ENCODE data around the gene VAC14.

Gene VAC14

DNA sequence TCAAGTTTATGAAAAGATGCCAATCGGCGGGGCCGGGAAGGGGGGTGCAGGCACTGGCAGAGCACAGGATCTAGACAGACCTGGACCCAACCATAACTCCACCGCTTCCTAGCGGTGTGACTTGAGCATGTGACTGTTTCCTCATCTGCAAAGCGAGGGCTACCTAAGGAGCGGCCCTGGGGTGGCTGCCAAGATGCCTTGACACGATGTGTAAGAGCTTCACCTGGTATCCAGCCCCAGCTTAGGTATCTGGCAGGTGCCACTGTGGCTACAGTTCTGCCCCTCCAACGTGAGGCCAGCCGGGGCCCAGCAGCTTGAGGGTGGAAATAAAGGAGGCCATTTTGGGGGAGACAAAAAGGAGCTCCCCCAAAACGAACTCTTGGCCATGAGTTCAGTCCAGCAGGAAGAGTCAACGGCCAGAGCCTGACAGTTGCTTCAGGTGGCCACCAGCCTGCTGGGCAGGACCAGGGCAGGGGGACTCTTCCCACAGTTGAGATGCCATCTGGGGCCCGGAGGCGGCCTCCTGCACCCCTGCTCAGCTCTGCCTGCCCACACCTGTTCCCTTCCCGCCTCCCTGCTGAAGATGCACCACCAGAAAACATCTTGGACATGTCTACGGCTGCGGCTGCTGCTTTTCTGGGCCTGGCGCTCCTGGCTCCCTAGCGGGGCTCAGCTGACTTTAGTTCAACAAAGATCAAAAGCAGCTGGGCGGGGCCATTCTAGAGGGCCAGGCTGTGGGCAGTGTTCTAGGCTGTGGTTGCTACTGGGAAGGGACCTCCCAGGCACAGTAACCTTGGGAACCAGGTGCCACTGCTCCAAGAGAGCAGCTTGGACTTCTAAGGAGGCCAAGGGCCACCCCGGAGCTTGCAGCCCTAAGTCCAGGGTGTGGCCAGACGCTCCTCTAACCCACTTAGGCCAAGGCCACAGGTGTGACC, 111.7 kb downstream of the VAC14 start:
- DNase-seq = no peak

DNA sequence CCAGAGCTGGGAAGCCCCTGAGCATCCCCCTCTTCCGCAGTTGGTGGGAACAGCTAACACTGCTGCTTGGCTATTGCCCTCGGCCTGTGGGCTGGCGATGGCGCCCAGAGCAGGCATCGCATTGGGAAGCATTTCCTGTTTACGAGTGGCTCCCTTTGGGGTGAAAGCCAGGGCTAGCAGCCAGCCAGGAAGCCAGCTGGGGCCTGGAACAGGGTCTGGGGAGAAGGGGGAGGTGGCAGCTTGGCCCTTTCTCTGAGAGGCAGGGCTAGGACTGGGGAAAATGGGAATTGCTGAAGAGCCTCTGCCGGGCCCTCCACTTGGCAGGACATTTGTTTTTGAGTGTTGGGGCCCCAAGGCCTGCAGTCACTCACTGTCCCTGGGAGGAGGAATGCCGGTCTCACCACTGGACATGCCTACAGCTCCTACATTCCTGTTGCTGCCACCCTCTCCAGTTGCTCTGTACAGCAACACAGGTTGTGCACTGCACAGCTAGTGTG, 112.7 kb downstream of the VAC14 start:
- no peak for DNase-seq

DNA sequence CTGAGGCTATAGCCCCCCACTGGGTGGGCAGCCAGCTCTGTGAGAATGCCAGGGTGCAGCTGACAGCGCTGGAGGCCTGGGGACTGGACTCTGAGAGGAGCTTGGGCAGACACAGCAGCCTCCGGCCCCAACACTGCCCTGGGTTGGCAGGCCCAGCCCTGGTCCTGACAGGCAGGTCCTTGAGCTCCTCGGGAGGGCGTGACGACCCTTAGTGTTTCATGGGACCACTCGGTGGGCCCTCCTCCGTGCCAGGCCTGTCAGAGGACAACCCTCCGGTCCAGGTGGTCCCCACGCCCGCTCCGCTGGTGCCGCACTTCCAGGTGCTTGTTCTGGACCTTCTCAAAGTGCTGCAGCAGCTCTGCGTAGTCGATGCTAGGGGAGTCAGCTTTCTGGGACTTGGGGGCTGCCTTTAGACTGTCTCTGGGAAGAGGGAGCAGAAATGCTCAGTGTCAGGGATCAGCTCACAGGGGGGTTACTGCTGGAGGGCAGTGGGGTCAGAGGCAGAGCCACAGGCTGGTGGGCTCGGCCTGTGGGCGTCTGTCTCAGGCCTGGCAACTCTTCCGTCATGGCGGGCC, 113.2 kb downstream of the VAC14 start:
- DNase-seq = no peak

DNA sequence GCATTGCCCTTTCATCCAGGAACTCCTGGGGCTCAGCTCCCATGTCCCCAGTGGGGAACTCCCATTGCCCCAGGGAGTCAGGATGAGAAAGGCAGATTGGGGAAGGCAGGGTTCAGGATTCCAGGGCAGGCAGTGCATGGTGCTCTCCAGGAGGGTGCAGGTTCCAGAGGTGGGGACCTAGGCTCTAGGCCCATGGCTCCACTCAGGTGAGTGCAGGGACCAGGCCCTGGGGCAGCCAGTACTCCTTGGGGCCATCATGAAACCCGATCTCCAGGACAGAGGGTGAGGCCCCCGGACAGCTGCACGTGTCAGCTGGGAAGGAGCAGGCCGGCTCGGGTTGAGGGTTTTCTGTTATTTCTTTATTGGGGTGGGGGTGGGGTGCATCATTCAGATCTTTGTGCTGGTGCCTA, 113.9 kb downstream of the VAC14 start:
- no peak for DNase-seq

DNA sequence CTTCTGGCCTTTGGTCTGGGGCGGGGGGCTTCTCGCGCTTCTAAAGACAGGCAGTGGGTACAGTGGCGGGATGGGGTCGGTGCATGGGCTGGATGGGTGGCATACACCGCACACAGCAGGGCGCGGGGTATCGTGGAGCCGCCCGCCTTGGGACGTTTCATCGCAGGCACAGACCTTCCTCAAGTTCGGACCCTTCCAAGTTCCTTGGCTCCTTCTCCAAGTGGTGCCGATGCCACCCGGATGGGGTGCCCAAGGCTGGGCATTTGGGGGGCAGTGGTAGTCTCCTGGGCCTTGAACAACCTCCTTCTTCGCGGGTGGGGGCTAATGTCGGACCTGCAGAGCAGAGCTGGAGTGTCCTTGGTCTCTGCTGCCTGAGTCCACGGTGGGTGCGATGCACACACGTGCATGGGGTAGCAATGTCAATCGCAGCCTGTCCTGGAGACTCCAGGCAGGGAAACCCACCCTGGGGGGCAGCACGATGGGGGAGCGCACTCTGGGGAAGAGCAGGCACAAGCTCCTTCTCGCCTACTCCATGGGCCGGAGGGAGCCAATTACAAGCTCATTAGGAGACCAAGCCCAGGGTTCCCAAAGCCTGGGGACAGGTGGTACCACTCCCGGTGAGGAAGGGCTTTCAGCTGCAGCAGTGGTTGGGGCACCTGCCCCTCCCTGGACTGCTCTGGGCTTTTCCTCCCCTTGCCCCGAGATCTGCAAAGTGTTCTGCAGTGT, 114.4 kb downstream of the VAC14 start:
- DNase-seq = no peak

DNA sequence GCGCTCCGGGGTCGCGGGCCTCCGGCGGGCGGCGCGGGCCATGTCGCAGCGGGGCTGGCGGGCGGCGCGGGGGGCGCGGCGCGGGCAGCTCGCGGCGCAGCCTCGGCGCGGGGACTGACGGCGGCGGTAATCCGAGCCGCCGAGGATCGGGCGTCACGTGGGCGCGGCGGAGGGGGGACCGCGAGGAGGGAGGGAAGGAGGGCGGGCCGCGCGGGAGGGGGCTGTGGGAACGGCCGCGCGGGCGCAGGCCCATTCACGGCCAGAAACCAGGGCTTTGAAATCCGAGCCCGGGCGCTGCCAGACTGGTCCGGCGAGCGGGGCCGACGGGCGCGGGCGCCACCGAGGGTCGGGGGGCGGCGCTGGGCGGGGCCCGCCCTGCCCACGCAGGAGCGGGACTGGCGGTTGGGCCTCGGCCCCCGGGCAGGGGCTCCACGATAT, 115.0 kb downstream of the VAC14 start, which contains the start of gene MTSS2:
MTSS2 (minus strand) TSS at position 116 of the 438 bp plus-strand sequence. CDS start 262 bp downstream, outside the sequence.
- no peak for DNase-seq

DNA sequence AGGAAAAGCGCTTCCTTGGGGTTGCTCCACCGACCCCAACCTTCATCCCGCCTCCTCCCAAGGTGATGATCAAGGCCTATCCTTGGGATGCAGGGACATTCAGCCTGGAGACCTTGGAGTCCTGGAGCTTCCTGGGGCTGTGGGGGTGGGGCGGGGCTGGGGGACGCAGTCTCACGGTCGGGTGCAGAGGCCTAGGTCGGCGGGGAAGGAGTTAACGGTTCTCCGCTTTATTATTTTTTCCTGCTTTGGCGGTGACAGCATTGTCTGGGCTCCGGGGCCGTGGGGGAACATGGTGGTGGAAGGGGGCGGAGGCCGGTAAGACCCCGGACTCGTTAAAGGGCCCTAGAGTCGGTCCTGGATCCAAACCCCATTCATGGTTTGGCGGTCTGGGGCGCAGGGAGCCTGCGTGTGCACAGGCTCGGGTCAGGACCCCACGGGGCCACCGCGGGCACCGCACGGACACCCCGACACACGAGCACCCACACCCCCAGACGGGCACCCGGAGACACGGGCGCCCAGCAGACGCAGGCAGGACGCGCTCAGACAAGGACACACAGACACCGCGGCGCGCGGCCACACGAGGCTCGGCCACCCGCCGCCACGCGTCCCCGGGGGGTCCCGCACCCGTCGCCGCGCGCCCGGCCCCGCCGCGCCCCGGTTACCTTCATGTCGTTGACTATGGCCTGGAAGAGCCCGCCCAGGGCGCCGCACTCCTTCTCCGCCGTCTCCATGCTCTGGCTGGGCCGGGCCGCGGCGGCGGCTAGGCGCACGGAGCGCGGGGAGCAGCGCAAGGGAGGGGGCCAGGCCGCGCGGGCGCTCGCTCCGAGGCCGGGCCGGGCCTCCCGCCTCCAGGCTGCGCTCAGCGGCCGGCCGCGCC, 115.7 kb downstream of the VAC14 start:
- DNase-seq = no peak

DNA sequence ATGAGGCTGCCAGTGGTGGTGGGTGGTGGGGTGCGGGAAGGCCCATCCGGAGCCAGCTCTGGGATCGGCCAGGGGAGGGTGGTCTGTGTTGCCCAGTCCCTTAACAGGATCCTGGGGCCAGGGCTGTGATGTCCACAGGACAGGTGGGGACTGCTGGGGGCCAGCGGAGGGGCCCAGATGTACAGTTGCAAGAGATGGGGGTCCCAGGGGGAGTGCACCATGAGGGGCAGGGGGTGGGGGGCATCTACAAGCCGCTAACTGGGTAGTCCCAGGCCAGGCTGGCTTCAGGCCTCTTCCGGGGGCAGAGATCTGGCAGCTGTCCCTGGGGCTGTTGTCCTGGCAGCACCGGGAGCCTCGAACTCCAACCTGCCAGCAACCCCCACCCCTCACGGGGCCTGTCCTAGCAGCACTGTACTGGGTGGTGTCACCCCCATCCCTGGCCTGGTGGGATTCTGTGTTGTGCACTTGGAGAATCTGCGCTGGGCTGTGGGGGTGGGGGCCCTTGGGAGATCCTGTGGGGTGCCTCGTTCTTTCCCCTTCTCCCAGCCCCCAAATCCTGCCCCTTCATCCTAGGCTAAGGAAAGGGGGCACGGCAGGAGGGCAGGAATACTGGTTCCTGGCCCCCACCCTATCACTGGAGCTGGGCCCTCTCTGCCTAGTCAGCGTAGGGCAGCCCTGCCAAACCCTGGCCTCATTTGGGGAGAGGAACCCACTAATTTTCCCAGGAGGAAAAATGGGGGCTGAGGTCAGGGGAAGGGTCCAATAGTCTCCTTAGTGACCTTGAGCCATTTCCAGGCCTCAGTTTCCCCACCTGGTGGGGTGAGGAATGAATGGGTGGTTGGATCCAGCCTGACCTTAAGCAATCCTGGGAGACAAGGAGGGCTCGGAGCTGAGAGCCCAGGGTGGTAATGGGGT, 116.6 kb downstream of the VAC14 start:
- DNase-seq = no peak

DNA sequence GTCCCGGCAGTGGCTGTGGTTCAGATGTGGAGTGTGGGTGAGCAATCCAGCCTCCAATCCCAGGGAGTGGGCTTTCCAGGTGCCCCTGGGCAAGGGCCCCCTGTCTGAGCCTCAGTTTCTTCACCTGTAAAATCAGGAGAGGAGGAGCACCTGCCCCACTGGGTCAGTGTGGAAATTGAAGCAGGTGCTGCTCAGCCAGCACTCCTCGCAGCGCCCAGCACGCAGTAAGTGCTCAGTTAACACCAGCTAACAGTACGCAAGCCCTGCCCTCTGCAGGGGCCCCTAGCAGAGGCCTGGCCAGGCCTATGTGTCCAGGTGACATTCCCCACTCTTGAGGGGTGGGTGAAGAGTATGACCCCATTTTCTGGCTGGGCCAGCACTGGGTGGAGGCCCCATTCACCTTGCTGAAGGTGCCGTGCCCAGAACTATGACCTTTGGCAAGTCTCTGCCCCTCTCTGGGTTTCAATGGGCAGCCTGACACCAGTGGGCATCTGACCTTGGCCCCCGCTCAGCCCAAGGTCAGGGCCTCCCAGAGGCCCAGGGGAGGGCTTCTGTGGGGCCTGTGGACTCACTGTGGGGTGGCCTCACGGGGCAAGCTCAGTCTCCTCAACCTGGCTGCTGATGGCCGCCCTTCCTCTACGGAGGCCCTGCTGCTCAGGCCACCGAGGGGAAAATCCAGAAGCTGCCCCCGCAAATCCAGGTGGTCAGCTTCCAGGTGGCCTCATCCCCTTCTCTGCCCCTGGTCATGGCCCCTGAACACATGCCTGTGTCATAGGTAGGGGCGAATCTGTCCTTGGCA, 117.6 kb downstream of the VAC14 start:
- DNase-seq = no peak

DNA sequence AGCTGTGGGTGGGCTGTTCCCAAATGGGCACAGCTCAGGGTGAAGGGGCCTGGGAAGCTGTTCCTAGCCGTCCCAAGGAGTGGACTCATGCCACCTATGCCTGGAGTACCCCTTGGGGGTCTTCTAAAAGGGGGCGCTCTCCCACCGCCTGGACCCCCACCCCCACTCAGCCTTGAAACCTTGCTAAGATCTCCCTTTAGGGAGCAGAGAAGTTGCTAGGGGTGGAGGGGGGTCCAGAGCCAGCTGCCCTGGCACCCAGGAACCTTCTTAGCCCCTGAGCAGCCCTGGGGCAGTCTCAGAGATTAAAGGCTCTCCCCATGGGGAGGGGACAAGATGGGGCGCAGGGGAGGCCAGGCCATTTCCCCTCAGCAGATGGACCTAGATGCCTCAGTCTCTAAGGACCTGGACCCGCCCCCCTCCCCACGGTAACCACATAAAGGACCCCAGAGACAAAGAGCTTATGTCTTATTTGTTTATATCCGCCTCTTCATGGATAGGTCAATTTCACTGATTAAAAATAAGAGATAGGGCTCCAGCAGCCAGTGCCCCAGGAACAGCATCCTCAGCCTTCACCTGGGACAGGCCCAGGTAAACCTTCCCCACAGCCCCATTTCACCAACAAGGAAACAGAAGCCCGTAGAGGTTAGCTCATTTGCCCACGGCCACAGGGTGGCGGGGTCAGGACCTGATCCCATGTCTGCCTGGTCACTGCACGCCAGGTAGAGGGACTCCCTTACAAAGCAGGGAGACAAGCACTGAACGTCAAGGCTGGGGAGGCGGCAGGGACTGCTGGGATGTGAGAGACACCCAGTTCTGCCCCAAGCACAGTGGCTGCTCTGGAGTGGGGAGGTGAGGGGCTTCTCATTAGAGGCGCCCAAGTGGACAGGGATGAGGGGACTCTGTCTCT, 118.5 kb downstream of the VAC14 start:
- no peak for DNase-seq

DNA sequence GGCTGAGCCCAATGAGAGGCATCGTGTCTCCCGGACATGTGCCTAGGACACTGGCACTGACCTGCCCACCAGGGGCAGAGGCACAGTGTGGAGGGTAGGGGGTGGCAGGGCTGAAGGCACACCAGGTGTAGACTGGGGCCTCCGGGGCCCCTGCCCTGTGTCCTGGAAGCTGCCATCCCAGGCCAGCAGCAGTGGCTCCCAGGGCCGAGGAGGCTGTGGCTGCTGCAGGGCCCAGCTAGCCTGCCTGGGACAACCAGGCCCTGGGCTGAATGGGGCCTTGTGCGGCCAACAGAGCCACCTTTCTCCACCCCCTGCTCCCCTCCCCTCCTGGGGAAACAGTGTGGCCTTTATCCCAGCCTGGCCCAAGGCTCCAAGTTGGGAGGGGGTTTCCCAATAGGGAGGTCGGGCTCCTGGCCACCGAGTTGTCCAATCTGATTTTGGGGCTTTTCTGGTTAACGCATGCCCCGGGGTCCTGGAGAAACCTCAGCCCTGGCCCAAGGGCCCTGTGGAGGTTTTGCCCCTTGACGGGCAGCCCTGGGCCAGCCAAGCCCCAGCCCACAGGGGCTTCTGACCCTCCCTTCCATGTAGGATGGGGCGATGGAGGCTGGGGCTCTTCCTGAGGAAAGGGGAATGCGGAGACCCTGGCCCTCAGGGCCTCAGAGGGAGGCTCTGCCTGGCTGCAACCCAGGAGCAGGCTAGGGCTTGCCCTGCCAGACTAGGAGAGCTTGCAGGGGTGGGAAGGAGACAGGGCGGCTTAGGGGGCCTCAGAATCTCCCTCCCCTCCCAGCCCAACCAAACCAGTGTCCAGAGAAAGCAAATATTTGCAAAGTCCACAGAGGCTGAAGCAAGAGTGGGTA, 119.3 kb downstream of the VAC14 start:
- DNase-seq = no peak

DNA sequence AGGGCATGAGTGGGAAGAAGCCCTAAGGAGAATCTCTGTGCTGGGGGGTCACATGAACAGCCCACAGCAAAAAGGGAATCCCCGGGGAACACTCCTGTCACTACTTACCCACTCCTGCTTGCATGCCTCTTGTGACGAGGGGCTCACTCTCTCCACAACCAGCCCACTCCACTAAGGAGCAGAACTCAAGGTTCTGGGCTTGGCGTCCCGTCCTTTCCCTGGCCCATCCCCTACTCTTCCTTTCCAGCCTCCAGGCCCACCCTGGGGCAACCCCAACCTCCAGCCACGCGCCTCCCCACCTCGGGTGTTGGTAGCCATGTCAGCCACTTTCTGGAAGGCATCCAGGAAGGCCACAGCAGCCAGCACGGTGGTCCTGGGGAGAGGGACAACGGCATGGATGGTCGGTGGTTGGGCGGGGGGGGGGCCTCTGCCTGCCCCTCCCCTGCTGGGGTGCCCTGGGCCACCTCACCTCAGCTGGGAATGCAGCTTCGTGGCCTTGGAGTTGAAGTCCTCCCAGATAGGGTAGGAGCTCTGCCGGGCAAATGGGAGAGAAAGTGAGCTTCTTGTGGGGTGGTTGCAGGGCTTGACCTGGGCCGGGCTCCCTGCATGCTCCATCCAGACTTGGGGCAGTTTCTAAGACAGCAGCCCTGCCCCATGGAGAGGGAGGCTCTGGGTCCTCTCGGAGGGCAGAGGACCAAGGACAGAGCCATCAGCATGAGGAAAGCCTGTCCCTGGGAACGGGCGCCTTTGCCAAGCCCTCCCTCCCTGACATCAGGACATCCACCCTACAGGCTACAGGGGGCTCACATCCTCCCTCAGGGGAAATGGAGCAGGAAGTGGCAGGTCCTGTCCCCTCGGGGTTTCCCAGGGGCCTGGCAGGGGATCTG, 120.2 kb downstream of the VAC14 start:
- no peak for DNase-seq

DNA sequence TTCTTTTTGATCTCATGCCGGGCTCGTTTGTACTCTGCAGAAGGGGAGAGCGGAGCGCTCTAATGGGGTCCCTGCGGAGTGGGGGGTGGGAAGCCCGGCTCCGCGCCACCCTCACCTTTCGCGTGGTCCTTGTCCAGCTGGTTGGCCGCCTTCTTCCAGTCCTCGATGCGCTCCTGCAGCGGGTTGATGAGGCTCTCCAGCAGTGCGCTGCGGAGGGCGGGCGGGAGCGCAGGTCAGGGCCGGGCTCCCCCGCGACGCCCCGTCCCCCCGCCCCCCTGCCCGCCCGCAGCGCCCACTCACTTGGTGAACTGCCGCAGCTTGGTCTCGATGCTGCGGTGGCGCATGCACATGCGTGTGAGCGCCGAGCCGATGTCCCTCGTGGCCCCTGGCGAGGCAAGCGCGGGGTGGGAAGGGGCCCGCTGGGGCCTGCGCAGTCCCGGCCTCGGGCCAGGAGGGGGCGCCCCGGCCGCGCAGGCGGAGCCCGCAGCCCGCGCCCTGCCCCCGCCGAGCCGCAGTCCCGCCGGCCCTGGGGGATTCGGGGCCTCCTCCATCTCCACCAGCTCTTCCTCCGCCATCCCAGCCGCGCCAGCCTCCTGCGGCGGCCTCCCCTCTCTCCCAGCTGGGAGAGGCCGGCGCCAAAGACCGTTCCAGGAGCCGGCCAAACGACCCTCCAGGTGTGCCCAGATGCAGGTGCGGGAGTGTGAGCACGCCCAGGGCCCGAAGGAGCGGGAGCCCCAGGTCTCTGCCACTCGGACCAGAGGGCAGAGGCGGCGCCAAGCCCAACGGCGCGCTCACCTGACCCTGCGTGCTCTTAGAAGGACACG, 121.1 kb downstream of the VAC14 start:
- DNase-seq = no peak

DNA sequence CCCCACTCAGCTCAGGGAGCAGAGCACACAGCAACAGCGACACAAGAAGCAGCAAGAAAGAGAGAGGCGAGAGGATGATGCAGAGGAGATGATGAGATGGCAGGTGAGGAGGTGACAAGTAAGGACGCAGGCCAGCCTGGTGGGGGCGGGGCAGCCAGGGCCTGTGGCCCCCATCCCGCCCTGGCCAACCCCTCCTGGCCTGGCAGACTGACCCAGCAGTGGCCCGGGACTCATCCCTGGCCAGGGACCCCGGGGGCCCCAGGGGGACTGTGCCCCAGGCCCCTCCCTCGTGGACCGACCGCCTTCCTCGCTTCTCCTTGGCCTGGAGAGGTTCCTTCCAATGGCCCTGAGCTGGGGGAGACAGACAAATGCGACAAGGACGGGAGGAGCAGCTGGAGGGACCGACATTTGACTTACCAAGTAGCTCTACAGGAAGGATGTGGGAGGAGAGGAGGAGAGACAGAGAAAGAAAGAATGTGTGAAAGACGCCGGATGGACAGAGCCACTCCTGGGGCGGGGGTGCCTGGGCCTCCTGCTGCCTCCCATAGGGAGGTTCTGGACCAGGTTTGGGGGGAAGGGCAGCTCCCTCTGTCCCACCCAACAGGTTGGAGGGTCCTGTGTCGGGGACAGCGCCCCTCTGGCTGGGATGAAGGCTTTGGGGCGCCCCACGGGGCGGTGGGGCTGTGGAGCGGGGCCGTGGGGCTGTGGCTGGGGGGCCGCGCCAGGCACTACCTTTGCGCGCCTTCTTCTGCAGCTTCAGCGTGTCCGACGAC, 121.9 kb downstream of the VAC14 start:
- DNase-seq = no peak

DNA sequence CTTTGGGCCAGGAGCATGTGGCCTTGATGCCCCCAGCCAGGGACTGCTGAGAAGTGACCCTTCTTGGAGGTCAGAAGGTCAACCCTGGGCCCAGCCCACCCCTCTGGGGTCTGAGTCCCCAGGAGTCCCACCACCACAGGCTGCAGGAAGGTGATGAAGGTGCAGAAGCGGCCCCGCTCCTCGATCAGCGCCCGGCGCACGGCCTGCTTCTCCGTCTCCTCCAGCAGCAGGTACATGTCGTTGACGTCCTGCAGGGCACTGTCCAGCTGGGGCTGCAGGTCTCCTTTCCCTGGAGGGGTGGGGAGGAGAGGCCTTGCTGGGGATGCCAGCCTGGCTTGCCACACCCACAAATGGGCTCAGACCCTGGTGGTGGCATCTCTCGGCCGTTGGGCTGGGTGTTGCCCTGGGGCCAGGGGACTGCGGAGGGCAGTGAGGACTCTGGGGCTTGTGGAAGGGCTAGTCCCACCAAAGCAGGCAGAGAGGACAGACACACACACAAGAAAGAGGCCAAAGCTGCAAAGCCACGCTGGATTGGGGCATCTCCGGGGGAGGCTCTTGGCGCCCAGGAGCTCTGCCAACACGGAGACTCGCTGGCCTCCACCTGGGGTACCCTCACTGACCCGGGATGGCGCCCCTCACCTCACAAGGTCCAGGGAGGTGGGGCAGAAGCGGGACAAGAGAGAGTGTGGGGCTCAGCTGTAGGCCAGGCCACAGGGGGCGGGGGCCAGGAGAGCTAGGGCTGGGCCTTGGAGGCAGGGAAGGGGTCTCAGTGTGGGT, 122.6 kb downstream of the VAC14 start:
- DNase-seq = no peak

Data from activated CD4-positive, alpha-beta T cell treated with anti-CD3 and anti-CD28 coated beads, Interleukin-2, Interleukin-6, amounts not matched to agents 100 ng/mL and 50 ng/mL, durations not matched to agents 16 hours and 8 hours (primary cell).